OCI-LY1 (cell line): ENCODE results near the gene MSX1.
A peak's percentile ranks its signal among the peaks of the same experiment; 100 is the strongest.

ENCODE experiments used
- H2AFZ ChIP-seq: fragments of 200-600 bp; sonication (generic), shearing (Covaris generic); 2 replicates; pipeline ENCODE4 v1.6.0; 2014; ENCODE audit warnings: antibody characterized with exemption, mild to moderate bottlenecking, low read length
- H3F3A ChIP-seq: fragments of 200-600 bp; sonication (generic), shearing (Covaris generic); 2 replicates; pipeline ENCODE4 v1.6.0; 2014; ENCODE audit warnings: mild to moderate bottlenecking, antibody characterized with exemption, low read length, moderate library complexity; ENCODE audit not compliant: insufficient read depth
- H3K27ac ChIP-seq: fragments of 200-600 bp; sonication (generic); 2 replicates; pipeline ENCODE4 v1.5.1; 2014; ENCODE audit warnings: low read length, mixed run types, mild to moderate bottlenecking, low read depth; ENCODE audit not compliant: poor library complexity, severe bottlenecking
- H3K27me3 ChIP-seq: fragments of 200-600 bp; sonication (generic); 2 replicates; pipeline ENCODE4 v1.6.0; 2014; ENCODE audit warnings: antibody characterized with exemption, mild to moderate bottlenecking, low read length, moderate library complexity; ENCODE audit not compliant: insufficient read depth
- H3K36me3 ChIP-seq: fragments of 200-600 bp; sonication (generic); 2 replicates; pipeline ENCODE4 v1.6.1; 2014; ENCODE audit warnings: mild to moderate bottlenecking, antibody characterized with exemption, low read length, moderate library complexity, mixed read lengths; ENCODE audit not compliant: insufficient read depth
- H3K4me1 ChIP-seq: fragments of 200-600 bp; sonication (generic); 2 replicates; pipeline ENCODE4 v1.5.1; 2014; ENCODE audit warnings: mild to moderate bottlenecking, low read length, moderate library complexity; ENCODE audit not compliant: insufficient read depth, severe bottlenecking
- H3K4me2 ChIP-seq: fragments of 200-600 bp; sonication (generic), shearing (Covaris generic); 2 replicates; pipeline ENCODE4 v1.6.1; 2014; ENCODE audit warnings: low read length
- H3K4me3 ChIP-seq: fragments of 200-600 bp; sonication (generic); 2 replicates; pipeline ENCODE4 v1.5.1; 2014; ENCODE audit warnings: low read length, low read depth, mild to moderate bottlenecking, mixed read lengths; ENCODE audit not compliant: poor library complexity, severe bottlenecking
- H3K79me2 ChIP-seq: fragments of 200-600 bp; shearing (Covaris generic); 2 replicates; pipeline ENCODE4 v1.6.1; 2016; ENCODE audit warnings: mixed run types, low read length, mixed read lengths; ENCODE audit not compliant: insufficient read depth
- H3K9ac ChIP-seq: fragments of 200-600 bp; sonication (generic), shearing (Covaris generic); 2 replicates; pipeline ENCODE4 v1.6.1; 2014; ENCODE audit warnings: mild to moderate bottlenecking, low read length, mixed read lengths
- H3K9me2 ChIP-seq: fragments of 200-600 bp; sonication (generic), shearing (Covaris generic); 2 replicates; pipeline ENCODE4 v1.6.1; 2014; ENCODE audit warnings: low read depth, mild to moderate bottlenecking, low read length, mixed read lengths
- H3K9me3 ChIP-seq: fragments of 200-600 bp; shearing (Covaris generic); 2 replicates; pipeline ENCODE4 v1.6.1; 2014; ENCODE audit warnings: low read length, mixed read lengths
- H4K20me1 ChIP-seq: fragments of 200-600 bp; sonication (generic), shearing (Covaris generic); 2 replicates; pipeline ENCODE4 v1.6.0; 2016; ENCODE audit warnings: mild to moderate bottlenecking, low read length; ENCODE audit not compliant: insufficient read depth
- CTCF ChIP-seq: fragments of 200-600 bp; sonication (generic), shearing (Covaris generic); IDR thresholded peaks from 2 replicates; pipeline ENCODE4 v1.5.1; 2017; ENCODE audit warnings: mild to moderate bottlenecking, antibody characterized with exemption, low read length, moderate library complexity, mixed read lengths
- EZH2 ChIP-seq: fragments of 200-600 bp; sonication (generic), shearing (Covaris generic); IDR thresholded peaks from 2 replicates; pipeline ENCODE4 v1.8.0; 2017; ENCODE audit warnings: borderline replicate concordance, mixed run types, mild to moderate bottlenecking, antibody characterized with exemption, low read length, moderate library complexity, mixed read lengths

The MSX1 gene

DNA sequence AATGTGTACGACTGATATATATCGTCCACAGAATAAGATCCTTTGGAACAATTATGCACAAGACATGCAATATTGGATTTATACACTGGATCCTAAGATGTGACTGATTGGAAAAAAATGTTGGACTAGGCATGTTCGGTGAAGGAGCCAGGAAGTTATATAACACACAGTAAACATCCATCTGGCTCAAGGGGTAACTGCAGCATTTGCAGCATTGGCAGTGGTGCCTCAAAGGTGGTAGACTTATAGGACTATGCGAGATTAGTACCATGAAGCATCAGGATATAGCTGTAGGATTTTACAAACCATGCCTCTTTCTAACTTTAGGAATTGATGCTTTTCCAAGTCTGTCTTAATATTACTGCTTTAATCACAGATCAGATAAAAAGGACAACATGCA, 34.3 kb downstream of the MSX1 start:
- Histone ChIP-seq H3F3A (no peaks in the 10 kb centered on the region), H4K20me1 (no peaks in the 10 kb centered on the region), H3K9ac (no peak overlapping the region), H2AFZ (no peak overlapping the region), H3K4me1 (no peaks in the 10 kb centered on the region), H3K9me2 (no peaks in the 10 kb centered on the region), H3K9me3 (no peaks in the 10 kb centered on the region), H3K27ac (no peak overlapping the region), H3K4me2 (no peak overlapping the region), H3K4me3 (no peak overlapping the region), H3K79me2 (no peaks in the 10 kb centered on the region), H3K36me3 (no peaks in the 10 kb centered on the region), H3K27me3 (no peaks in the 10 kb centered on the region)
- TF ChIP-seq EZH2 (no peak), CTCF (no peak)

GRCh38 chr4:4899202-4899925, 39.9 kb downstream of the MSX1 start:
- no peak overlapping the region for H3K4me2 ChIP-seq
- no peaks in the 10 kb centered on the region for H4K20me1 ChIP-seq
- H3F3A ChIP-seq = no peaks in the 10 kb centered on the region
- H3K27ac ChIP-seq = no peak overlapping the region
- no peaks in the 10 kb centered on the region for H3K27me3 ChIP-seq
- TF ChIP-seq EZH2 (no peak), CTCF (no peak)
- H3K4me3 ChIP-seq = no peak overlapping the region
- H3K9me3 ChIP-seq = no peaks in the 10 kb centered on the region
- no peak overlapping the region for H3K9ac ChIP-seq
- H3K9me2 ChIP-seq = no peaks in the 10 kb centered on the region
- no peak overlapping the region for H2AFZ ChIP-seq
- H3K36me3 ChIP-seq = no peaks in the 10 kb centered on the region
- no peaks in the 10 kb centered on the region for H3K4me1 ChIP-seq
- H3K79me2 ChIP-seq = no peaks in the 10 kb centered on the region

DNA sequence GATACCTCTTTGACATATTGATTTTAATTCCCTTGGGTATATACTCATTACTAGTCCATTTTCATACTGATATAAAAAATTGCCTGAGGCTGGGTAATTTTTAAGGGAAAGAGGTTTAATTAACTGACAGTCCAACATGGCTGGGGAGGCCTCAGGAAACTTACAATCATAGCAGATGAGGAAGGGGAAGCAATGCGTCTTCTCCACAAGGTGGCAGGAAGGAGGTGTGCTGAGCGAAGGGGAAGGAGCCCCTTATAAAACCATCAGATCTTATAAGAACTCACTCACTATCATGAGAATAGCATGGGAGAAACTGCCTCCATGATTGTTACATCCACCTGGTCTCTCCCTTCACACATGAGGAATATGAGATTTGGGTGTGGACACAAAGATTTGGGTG, 42.4 kb downstream of the MSX1 start:
- no peak overlapping the region for H3K27ac ChIP-seq
- no peaks in the 10 kb centered on the region for H3K9me3 ChIP-seq
- no peaks in the 10 kb centered on the region for H3K36me3 ChIP-seq
- H3K9me2 ChIP-seq = no peaks in the 10 kb centered on the region
- TF ChIP-seq CTCF = peak; percentile 37; the same call in 1 of the 2 replicates
- TF ChIP-seq EZH2 = no peak
- no peak overlapping the region for H3K9ac ChIP-seq
- H4K20me1 ChIP-seq = no peaks in the 10 kb centered on the region
- H3K79me2 ChIP-seq = no peaks in the 10 kb centered on the region
- H3F3A ChIP-seq = no peaks in the 10 kb centered on the region
- no peaks in the 10 kb centered on the region for H3K27me3 ChIP-seq
- H2AFZ ChIP-seq = no peak overlapping the region
- H3K4me3 ChIP-seq = no peak overlapping the region
- H3K4me2 ChIP-seq = no peak overlapping the region
- no peaks in the 10 kb centered on the region for H3K4me1 ChIP-seq
